Upper lobe of left lung (tissue), 6 donors: ENCODE measurements around the gene SPINDOC. TPM values are rescaled to one million over a fixed set of nuclear protein-coding genes. Genes with fewer than 3 reads are reported as not detected.

Experiments
- ATAC-seq, 2 donors: fragments of 200-7000 bp; cut with Tn5 transposase; one replicate each; pipeline ENCODE4 v1.9.1; 2022; ENCODE audit warnings: mild to moderate bottlenecking in 2 of 2, moderate library complexity in 2 of 2; ENCODE audit not compliant: low FRiP score in 2 of 2
- DNase-seq, 2 donors: peaks; one replicate each; pipeline ENCODE4 v3.0.0-alpha.2; 2019 to 2020
- H3K27ac ChIP-seq, 4 donors: fragments of 200-600 bp; sonication (generic); one replicate each; pipeline ENCODE4 v1.5.1; 2016 to 2019
- H3K27me3 ChIP-seq, 4 donors: fragments of 200-600 bp; sonication (generic); one replicate each; pipeline ENCODE4 v1.5.1; 2017 to 2019
- H3K36me3 ChIP-seq, 4 donors: fragments of 200-600 bp; sonication (generic); one replicate each; pipeline ENCODE4 v1.5.1; 2016 to 2019
- H3K4me1 ChIP-seq, 4 donors: fragments of 200-600 bp; sonication (generic); one replicate each; pipeline ENCODE4 v1.5.1; 2018 to 2019
- H3K4me3 ChIP-seq, 4 donors: fragments of 200-600 bp; sonication (generic); one replicate each; pipeline ENCODE4 v1.5.1; 2017 to 2019; ENCODE audit warnings: mild to moderate bottlenecking in 2 of 4, moderate library complexity in 1 of 4
- H3K9me3 ChIP-seq, 4 donors: fragments of 200-600 bp; sonication (generic); one replicate each; pipeline ENCODE4 v1.5.1; 2018 to 2019
- CTCF ChIP-seq, 6 experiments: fragments of 450-650 bp in 4 of 6; fragments of 200-600 bp in 2 of 6; sonication (generic) in 2 of 6; IDR thresholded peaks; one replicate each; pipeline ENCODE4 v1.5.1; 2016 to 2019; ENCODE audit warnings: antibody characterized with exemption in 6 of 6
- EP300 ChIP-seq, 4 donors: sonication (generic); formaldehyde crosslinking; IDR thresholded peaks; one replicate each; pipeline ENCODE4 v1.5.1; 2017; ENCODE audit warnings: antibody characterized with exemption in 4 of 4, control low read depth in 2 of 4
- POLR2A ChIP-seq, 4 donors: fragments of 450-650 bp; IDR thresholded peaks; one replicate each; pipeline ENCODE4 v1.5.1; 2016 to 2017; ENCODE audit warnings: antibody characterized with exemption in 4 of 4, mild to moderate bottlenecking in 2 of 4
- POLR2AphosphoS5 ChIP-seq, 2 donors: sonication (generic); formaldehyde crosslinking; IDR thresholded peaks; one replicate each; pipeline ENCODE4 v1.5.1; 2017; ENCODE audit warnings: antibody characterized with exemption in 2 of 2
- WGBS, 2 donors: methylation state at CpG; one replicate each; pipeline ENCODE4 v1.1.5; 2017 to 2018; 5-methylcytosine and 5-hydroxymethylcytosine counted together
- total RNA-seq, 6 donors: library from RNA; depleted of rRNA in 4 of 6; stranded (reverse); fragments of >200 nt in 4 of 6; gene quantifications; one replicate each; pipeline versions ENCODE4 v1.1.0 to v1.2.1, GENCODE V29; 2016 to 2021
- donor health status: DM: no; HTN: no; CAD: no; lungs with moderate emphysema.
- donor health status: DM: no; HTN: yes; CAD: no; lungs with severe emphysema.

Gene SPINDOC
- total RNA-seq, 6 donors from 2014 or later = 9.0 to 22.5 (median 16.3) TPM

GRCh38 chr11:63829823-63830489 is 16.7 kb downstream of the SPINDOC start:
- ATAC-seq (no peak), DNase-seq (no peak)
- H3K9me3 ChIP-seq = no peaks in the 10 kb centered on the region

GRCh38 chr11:63831326-63831725 is 18.1 kb downstream of the SPINDOC start:
- ATAC-seq = no peak
- Histone ChIP-seq H3K27ac (no peak overlapping the region), H3K9me3 (no peaks in the 10 kb centered on the region), H3K27me3 (no peaks in the 10 kb centered on the region), H3K36me3 (peaks cover 0 to 15% (median 11%) of the 10 kb centered on the region in 4 donors), H3K4me1 (no peaks in the 10 kb centered on the region), H3K4me3 (no peak overlapping the region)
- DNase-seq = no peak
- no peak for TF ChIP-seq EP300 (IDR thresholded peaks at IDR 0.05)
- TF ChIP-seq POLR2AphosphoS5 (IDR thresholded peaks at IDR 0.05) = no peak
- TF ChIP-seq CTCF (IDR thresholded peaks at IDR 0.05) = no peak
- no peak for TF ChIP-seq POLR2A (IDR thresholded peaks at IDR 0.05)
- WGBS, 2 donors = 80 to 91% methylated on average over 7 of the region's 7 CpGs

More at GRCh38 chr11:63829823-63830489, 16.7 kb downstream of the SPINDOC start:
- Histone ChIP-seq H3K27ac (no peak overlapping the region), H3K4me3 (no peak overlapping the region), H3K4me1 (no peaks in the 10 kb centered on the region), H3K36me3 (peaks cover 0 to 28% (median 16%) of the 10 kb centered on the region in 4 donors), H3K27me3 (no peaks in the 10 kb centered on the region)
- TF ChIP-seq POLR2AphosphoS5 (IDR thresholded peaks at IDR 0.05) (no peak), POLR2A (IDR thresholded peaks at IDR 0.05) (no peak), CTCF (IDR thresholded peaks at IDR 0.05) (no peak), EP300 (IDR thresholded peaks at IDR 0.05) (no peak)
- WGBS, 2 donors = 90 to 100% methylated on average over 1 to 7 of the region's 8 CpGs

GRCh38 chr11:63832336-63832735 is 19.1 kb downstream of the SPINDOC start:
- peaks cover 0 to 4% (median 3%) of the 10 kb centered on the region in 4 donors for H3K36me3 ChIP-seq
- no peaks in the 10 kb centered on the region for H3K27me3 ChIP-seq
- DNase-seq (no peak), ATAC-seq (no peak)
- H3K27ac ChIP-seq = no peak overlapping the region
- no peak for TF ChIP-seq POLR2AphosphoS5 (IDR thresholded peaks at IDR 0.05)
- TF ChIP-seq EP300 (IDR thresholded peaks at IDR 0.05) = no peak
- no peak for TF ChIP-seq POLR2A (IDR thresholded peaks at IDR 0.05)
- no peak for TF ChIP-seq CTCF (IDR thresholded peaks at IDR 0.05)
- H3K9me3 ChIP-seq = no peaks in the 10 kb centered on the region
- WGBS, 2 donors = 41 to 65% methylated on average over 2 of the region's 2 CpGs
- H3K4me3 ChIP-seq = no peak overlapping the region
- peaks cover 1 to 4% (median 2%) of the 10 kb centered on the region in 4 donors for H3K4me1 ChIP-seq

- Histone ChIP-seq H3K36me3 (peaks cover 0 to 3% (median 0%) of the 10 kb centered on the region in 4 donors), H3K9me3 (no peaks in the 10 kb centered on the region), H3K27me3 (no peaks in the 10 kb centered on the region), H3K4me3 (no peak overlapping the region), H3K4me1 (peaks cover 8 to 11% (median 9%) of the 10 kb centered on the region in 4 donors), H3K27ac (no peak overlapping the region)
- 80 to 94% methylated on average over 1 to 2 of the region's 2 CpGs for WGBS, 2 donors
- DNase-seq (no peak), ATAC-seq (no peak)
- TF ChIP-seq POLR2AphosphoS5 (IDR thresholded peaks at IDR 0.05) (no peak), POLR2A (IDR thresholded peaks at IDR 0.05) (no peak), CTCF (IDR thresholded peaks at IDR 0.05) (no peak), EP300 (IDR thresholded peaks at IDR 0.05) (no peak)
Observed at GRCh38 chr11:63833048-63833447, 19.8 kb downstream of the SPINDOC start.
